GM19467 (cell line): ENCODE data around the gene ZBTB2.
"Not testable (repeated sequence)": the region's sequence is repeated elsewhere in the genome, so short reads cannot be mapped to it uniquely, and the experiment has no call there.

Experiments
- ATAC-seq: cut with Tn5 transposase; IDR thresholded peaks from one replicate; pipeline ENCODE4 v1.9.1; 2021; ENCODE audit warnings: mild to moderate bottlenecking, moderate library complexity; ENCODE audit not compliant: unreplicated experiment

Gene ZBTB2

DNA sequence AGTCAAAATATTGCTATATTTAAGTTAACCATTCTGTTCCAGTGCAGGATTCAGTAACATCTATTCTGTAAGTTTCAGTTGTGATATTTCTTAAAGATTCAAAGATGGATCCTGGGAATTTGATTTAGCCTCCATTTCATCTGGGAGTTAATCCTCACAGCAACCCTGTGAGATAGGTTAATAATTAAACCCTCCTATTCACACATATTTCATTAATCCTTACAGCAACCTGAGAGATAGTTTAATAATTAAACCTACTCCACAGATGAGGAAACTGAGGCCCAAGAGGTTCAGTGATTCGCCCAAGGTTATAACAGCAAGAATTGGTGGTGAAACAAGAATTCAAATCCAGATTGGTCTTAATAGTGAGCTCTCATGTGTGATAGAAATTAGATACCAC, 10.9 kb upstream of the ZBTB2 start:
- ATAC-seq: no peak

DNA sequence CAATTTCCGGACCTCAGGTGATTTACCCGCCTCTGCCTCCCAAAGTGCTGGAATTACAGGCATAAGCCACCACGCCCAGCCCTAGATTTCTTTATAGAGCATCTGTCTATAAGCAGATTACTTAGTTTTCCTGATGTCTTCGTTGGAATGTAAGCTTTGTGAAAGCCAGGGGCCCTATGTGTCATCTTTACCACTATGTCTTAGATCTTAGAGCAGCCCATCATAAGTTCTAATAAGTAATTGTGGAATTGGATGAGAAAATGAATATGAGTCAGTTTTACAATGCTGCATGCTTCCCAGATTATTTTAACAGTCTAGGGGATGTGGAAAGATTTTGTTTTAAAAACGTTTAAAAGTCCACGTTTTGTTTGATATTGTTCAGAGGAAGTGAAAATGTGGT, 9.1 kb upstream of the ZBTB2 start:
- no peak for ATAC-seq

DNA sequence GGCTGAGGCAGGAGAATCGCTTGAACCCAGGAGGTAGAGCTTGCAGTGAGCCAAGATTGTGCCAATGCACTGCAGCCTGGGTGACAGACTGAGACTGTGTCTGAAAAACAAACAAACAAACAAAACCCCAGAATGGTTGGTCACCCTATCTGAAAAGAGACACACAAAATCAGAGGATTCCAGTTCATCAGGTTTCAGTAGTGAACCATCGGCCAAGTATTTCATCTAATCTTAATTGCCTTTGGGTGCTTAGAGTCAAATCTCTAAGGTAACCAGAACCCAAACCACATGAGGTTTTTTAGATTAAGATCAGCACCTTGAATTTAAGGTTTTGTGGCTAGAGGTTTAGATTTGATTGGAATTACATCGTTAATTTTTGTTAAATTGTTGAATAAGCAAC, 8.3 kb upstream of the ZBTB2 start:
- ATAC-seq: no peak

- ATAC-seq: no peak
Measured at GRCh38 chr6:151393410-151393809, 2.1 kb upstream of the ZBTB2 start.

GRCh38 chr6:151392427-151392826, 1.1 kb upstream of the ZBTB2 start:
- no peak for ATAC-seq

- ATAC-seq: peak; percentile 1
Measured at GRCh38 chr6:151390851-151391470, 398 bp downstream of the ZBTB2 start.

GRCh38 chr6:151390276-151390850, 996 bp downstream of the ZBTB2 start:
- ATAC-seq: peak; percentile 86

DNA sequence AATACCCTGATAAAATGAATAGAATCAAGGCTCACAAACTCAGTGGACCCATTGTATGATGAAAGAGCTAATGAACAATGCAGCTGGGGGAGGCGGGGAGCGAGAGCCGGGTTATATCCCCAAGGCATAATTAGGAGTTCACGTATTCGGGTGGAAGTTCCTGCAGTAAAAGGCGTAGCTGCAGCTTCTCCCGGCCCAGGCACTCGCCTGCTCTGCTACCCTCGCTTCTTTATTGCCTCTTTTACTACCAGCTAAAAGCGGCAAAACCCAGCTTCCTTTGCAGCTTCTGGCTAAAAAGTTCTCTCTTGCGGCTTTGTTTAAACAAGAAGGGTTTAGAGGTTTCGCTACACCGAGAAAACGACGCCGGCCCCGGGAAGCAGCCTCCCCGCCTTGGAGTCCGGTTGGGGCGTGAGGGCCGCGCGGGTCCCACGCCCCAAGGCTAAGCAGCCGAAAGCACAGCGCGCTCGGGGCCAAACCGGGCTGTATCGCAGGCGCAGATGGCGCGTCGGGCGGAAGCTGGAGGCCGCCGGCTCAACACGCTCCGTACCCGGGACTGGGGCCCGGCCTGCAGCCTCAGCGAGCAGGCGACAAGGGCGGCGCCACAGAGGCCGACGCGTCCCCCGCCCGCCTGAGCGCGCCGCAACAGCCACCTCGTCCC, 1.6 kb downstream of the ZBTB2 start:
- ATAC-seq: peak; percentile 60

DNA sequence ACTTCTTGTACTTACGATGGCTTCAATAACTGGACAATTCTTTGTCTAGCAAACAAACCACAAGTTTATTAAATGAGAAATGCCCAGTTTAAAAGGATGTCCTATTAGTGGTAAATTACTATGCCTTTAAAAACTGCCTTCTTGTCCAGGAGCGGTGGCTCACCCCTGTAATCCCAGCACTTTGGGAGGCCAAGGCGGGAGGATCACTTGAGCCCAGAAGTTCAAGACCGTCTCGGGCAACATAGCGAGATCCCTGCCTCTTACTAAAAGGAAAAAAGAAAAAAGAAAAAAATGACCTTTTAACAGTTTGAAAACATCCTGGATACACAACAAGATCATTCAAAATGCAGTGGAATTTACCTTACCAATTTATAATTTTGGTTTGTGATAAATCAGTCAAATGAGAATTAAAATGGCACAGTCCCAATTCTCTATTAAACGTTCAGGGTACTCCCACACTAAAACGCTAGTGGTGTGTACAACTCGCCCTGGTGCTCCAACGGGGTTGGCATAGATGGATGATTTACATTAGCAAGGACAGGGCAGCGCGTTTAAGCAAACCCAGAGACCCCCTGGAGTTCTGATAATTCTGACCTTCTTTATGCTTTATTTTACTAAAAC, 2.3 kb downstream of the ZBTB2 start:
- no peak for ATAC-seq

- no peak for ATAC-seq
Measured at GRCh38 chr6:151388236-151388635, 3.1 kb downstream of the ZBTB2 start.

- no peak for ATAC-seq
Measured at GRCh38 chr6:151387175-151387970, 4.0 kb downstream of the ZBTB2 start.

- no peak for ATAC-seq
Measured at GRCh38 chr6:151385177-151385576, 6.2 kb downstream of the ZBTB2 start.

DNA sequence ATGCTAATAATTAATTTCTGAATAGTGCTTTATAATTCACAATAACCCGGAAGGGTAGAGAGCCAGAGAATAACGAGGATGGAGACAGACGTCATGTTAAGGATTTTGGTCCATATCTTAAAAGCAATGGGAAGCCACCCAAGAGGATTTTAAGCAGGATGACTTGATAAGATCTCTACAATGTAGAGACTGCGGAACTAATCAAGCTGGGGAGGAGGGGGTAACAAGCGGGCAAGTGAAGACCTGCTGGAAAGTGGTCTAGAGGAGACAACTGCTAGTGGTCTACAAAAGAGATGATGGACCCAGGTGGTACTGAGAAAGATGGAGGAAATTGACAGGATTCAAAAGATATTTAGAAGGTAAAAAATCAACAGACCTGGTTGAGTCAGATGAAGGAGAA, 7.2 kb downstream of the ZBTB2 start:
- ATAC-seq: no peak

GRCh38 chr6:151382631-151383030, 8.7 kb downstream of the ZBTB2 start:
- not testable (repeated sequence) for ATAC-seq

- no peak for ATAC-seq
Measured at GRCh38 chr6:151381722-151382121, 9.6 kb downstream of the ZBTB2 start.

GRCh38 chr6:151380848-151381205, 10.5 kb downstream of the ZBTB2 start:
- no peak for ATAC-seq

DNA sequence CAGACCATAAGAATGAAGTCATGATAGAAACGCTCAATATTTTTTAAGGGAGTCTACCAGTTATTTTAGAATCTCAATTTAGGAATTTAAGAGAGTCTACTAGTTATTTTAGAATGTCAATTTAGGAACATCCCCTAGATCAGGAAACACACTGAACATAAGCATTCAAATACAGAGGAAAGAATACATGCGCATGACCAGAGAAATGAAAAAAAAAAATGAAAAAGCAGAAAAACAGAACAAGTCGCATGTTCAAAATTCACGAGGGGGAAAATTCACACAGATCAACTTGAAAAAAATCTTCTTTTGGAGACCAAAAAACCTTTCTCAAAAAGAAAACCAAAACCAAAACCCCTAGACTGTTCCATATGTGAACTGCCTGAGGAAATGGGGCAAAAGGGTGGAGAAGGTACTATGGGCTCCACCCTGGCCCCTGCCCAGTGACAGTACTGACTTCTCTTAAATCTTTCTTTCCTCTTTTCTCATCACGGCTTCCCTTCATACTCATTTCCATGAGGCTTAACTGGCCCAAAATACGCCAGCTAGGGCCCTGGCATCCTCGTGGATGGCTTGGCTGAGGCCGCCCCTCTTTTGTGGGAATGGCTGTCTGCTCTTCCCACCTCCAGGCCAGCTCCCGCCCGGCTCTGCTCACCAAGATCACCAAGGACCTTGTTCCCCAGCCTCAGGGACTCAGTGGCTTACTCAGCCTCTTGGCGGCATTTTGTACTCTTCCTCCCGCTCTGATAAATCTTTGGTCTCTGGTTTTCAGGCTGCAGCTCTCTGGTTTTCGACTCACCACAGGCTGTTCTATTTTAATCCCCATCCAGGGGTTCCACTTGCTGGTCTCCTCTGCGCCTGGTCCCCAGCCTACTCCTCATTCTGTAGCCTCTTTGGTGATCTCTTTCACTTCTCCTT, 11.2 kb downstream of the ZBTB2 start:
- peak; percentile 65 for ATAC-seq

DNA sequence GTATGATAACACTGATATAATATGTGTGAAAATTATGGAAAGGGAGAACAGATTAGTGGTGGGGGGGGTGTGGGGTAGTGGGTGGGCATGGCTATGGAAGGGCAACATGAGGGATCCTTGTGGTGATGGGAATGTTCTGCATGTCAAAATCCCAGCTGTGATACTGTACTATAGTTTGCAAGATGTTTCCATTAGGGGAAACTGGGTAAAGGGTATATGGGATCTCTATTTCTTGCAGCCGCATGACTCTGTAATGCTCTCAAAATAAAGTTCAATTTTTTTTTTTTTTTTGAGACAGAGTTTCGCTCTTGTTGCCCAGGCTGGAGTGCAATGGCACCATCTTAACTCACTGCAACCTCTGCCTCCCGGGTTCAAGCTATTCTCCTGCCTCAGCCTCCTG, 14.3 kb downstream of the ZBTB2 start:
- no peak for ATAC-seq

- peak; percentile 41 for ATAC-seq
Measured at GRCh38 chr6:151376440-151376839, 14.9 kb downstream of the ZBTB2 start.

DNA sequence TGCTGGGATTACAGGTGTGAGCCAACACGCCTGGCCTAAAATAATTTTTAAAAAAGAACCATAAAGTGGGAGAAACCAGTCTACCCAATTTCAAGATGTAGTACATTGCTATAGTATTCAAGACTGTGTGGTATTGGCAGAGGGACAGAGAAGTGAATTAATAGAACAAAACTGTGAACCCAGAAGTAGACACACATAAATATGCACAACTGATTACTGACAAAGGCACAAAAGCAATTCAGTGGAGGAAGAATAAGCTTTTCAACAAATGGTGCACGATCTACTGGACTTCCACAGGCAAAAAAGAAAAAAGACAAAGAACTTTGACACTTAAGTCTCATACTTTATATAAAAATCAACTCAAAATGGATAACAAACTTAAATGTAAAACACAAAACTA, 15.5 kb downstream of the ZBTB2 start:
- no peak for ATAC-seq
